Stimulated activated CD4-positive, alpha-beta T cell treated with anti-CD3 and anti-CD28 coated beads, TNF-alpha, amount 100 ng/mL, for 4 hours (primary cell): ENCODE results near the gene LAMC3.

Experiments used
- DNase-seq, 3 experiments: peaks; one replicate each; pipeline ENCODE4 v3.0.0-alpha.2; 2020; ENCODE audit warnings: low read depth in 3 of 3

LAMC3 gene

GRCh38 chr9:131008909-131009618, at the start of gene LAMC3:
Gene LAMC3, plus strand, starts transcription at chr9:131009174. Its CDS starts 41 bp downstream, at chr9:131009215.
- no peak for DNase-seq

GRCh38 chr9:130959809-130960334, 49.1 kb upstream of the LAMC3 start:
- DNase-seq, result no peak

GRCh38 chr9:130960522-130961378, 48.2 kb upstream of the LAMC3 start:
- DNase-seq, result no peak

- no peak for DNase-seq
Measured at GRCh38 chr9:130961511-130962300, 47.3 kb upstream of the LAMC3 start.

GRCh38 chr9:130962418-130963316, 46.3 kb upstream of the LAMC3 start:
- DNase-seq, result no peak

GRCh38 chr9:130963337-130963908, 45.6 kb upstream of the LAMC3 start:
- DNase-seq, result no peak

- no peak for DNase-seq
Measured at GRCh38 chr9:130963916-130964315, 45.1 kb upstream of the LAMC3 start.

GRCh38 chr9:130965680-130966079, 43.3 kb upstream of the LAMC3 start:
- no peak for DNase-seq

- no peak for DNase-seq
Measured at GRCh38 chr9:130970052-130970451, 38.9 kb upstream of the LAMC3 start.

GRCh38 chr9:130970855-130971254, 38.1 kb upstream of the LAMC3 start:
- no peak for DNase-seq

GRCh38 chr9:130971294-130971849, 37.6 kb upstream of the LAMC3 start:
- DNase-seq, result no peak

- DNase-seq, result no peak
Measured at GRCh38 chr9:130972277-130972956, 36.6 kb upstream of the LAMC3 start.

GRCh38 chr9:130972957-130973685, 35.9 kb upstream of the LAMC3 start:
- DNase-seq, result no peak

- DNase-seq, result no peak
Measured at GRCh38 chr9:130973686-130974281, 35.2 kb upstream of the LAMC3 start.

GRCh38 chr9:130974697-130975096, 34.3 kb upstream of the LAMC3 start:
- DNase-seq, result no peak

GRCh38 chr9:130975156-130975555, 33.8 kb upstream of the LAMC3 start:
- no peak for DNase-seq

GRCh38 chr9:130975932-130976841, 32.8 kb upstream of the LAMC3 start:
- DNase-seq, result no peak
